KMS-11 (cell line): ENCODE data around the gene SNX21.

Experiments
- H2AFZ ChIP-seq: fragments of 200-600 bp; sonication (generic); 2 replicates; pipeline ENCODE4 v1.6.1; 2016; ENCODE audit warnings: antibody characterized with exemption, mixed run types, low read depth
- H3K27ac ChIP-seq: fragments of 200-600 bp; sonication (generic); 2 replicates; pipeline ENCODE4 v1.6.1; 2016; ENCODE audit warnings: mild to moderate bottlenecking, mixed run types
- H3K27me3 ChIP-seq: fragments of 200-600 bp; sonication (generic); 2 replicates; pipeline ENCODE4 v1.6.1; 2017; ENCODE audit warnings: mild to moderate bottlenecking, low read depth, mixed run types, moderate library complexity; ENCODE audit not compliant: insufficient read depth
- H3K36me3 ChIP-seq: fragments of 200-600 bp; sonication (generic); 2 replicates; pipeline ENCODE4 v1.6.1; 2017; ENCODE audit warnings: mild to moderate bottlenecking, mixed run types; ENCODE audit not compliant: insufficient read depth
- H3K4me1 ChIP-seq: fragments of 200-600 bp; sonication (generic); 2 replicates; pipeline ENCODE4 v1.6.1; 2016; ENCODE audit warnings: mild to moderate bottlenecking, low read depth, mixed run types; ENCODE audit not compliant: poor library complexity, severe bottlenecking
- H3K4me2 ChIP-seq: fragments of 200-600 bp; sonication (generic); 2 replicates; pipeline ENCODE4 v1.7.0; 2016; ENCODE audit warnings: mild to moderate bottlenecking, mixed run types
- H3K4me3 ChIP-seq: fragments of 200-600 bp; sonication (generic); IDR thresholded peaks from 2 replicates; pipeline ENCODE4 v1.6.1; 2017; ENCODE audit warnings: low read depth, low read length, mixed read lengths; ENCODE audit not compliant: insufficient read depth
- H3K79me2 ChIP-seq: fragments of 200-600 bp; sonication (generic); 2 replicates; pipeline ENCODE4 v1.6.1; 2016; ENCODE audit warnings: low read depth, mixed run types; ENCODE audit not compliant: insufficient read depth
- H3K9ac ChIP-seq: fragments of 200-600 bp; sonication (generic); 2 replicates; pipeline ENCODE4 v1.6.1; 2016; ENCODE audit warnings: mild to moderate bottlenecking, mixed run types
- H4K20me1 ChIP-seq: fragments of 200-600 bp; sonication (generic); 2 replicates; pipeline ENCODE4 v1.6.1; 2016; ENCODE audit warnings: mild to moderate bottlenecking, mixed run types; ENCODE audit not compliant: insufficient read depth
- CTCF ChIP-seq: fragments of 200-600 bp; sonication (generic); conservative IDR thresholded peaks from 2 replicates; pipeline ENCODE4 v1.6.1; 2017; ENCODE audit warnings: low read depth, mild to moderate bottlenecking, antibody characterized with exemption, low read length, moderate library complexity, mixed read lengths

SNX21 gene

GRCh38 chr20:45845452-45845851 is 11.9 kb downstream of the SNX21 start:
- Histone ChIP-seq H4K20me1 (no peaks in the 10 kb centered on the region), H3K27me3 (no peaks in the 10 kb centered on the region), H3K4me2 (no peak overlapping the region), H2AFZ (no peak overlapping the region), H3K4me3 (no peak overlapping the region), H3K4me1 (no peaks in the 10 kb centered on the region), H3K36me3 (no peaks in the 10 kb centered on the region), H3K9ac (no peak overlapping the region), H3K79me2 (no peaks in the 10 kb centered on the region), H3K27ac (no peak overlapping the region)
- TF ChIP-seq CTCF = no peak

GRCh38 chr20:45848421-45848820 is 14.8 kb downstream of the SNX21 start:
- Histone ChIP-seq H3K9ac (no peak overlapping the region), H3K36me3 (no peaks in the 10 kb centered on the region), H4K20me1 (no peaks in the 10 kb centered on the region), H3K27ac (no peak overlapping the region), H2AFZ (no peak overlapping the region), H3K79me2 (no peaks in the 10 kb centered on the region), H3K4me2 (no peak overlapping the region), H3K4me1 (no peaks in the 10 kb centered on the region), H3K27me3 (no peaks in the 10 kb centered on the region), H3K4me3 (no peak overlapping the region)
- TF ChIP-seq CTCF = no peak

- no peak overlapping the region for H3K4me2 ChIP-seq
- no peak overlapping the region for H3K4me3 ChIP-seq
- H3K27ac ChIP-seq = no peak overlapping the region
Measured at GRCh38 chr20:45848969-45849582, 15.5 kb downstream of the SNX21 start.

GRCh38 chr20:45850238-45850637 is 16.6 kb downstream of the SNX21 start:
- Histone ChIP-seq H3K4me2 (no peak overlapping the region), H3K36me3 (no peaks in the 10 kb centered on the region), H3K4me1 (no peaks in the 10 kb centered on the region), H2AFZ (no peak overlapping the region), H3K79me2 (peaks cover 8% of the 10 kb centered on the region; the same call in 1 of the 2 replicates), H3K4me3 (no peak overlapping the region), H3K27ac (no peak overlapping the region), H3K27me3 (no peaks in the 10 kb centered on the region), H4K20me1 (no peaks in the 10 kb centered on the region), H3K9ac (no peak overlapping the region)
- TF ChIP-seq CTCF = no peak

More at GRCh38 chr20:45848969-45849582, 15.5 kb downstream of the SNX21 start:
- Histone ChIP-seq H3K79me2 (no peaks in the 10 kb centered on the region), H3K9ac (no peak overlapping the region), H4K20me1 (no peaks in the 10 kb centered on the region), H3K4me1 (no peaks in the 10 kb centered on the region), H3K36me3 (no peaks in the 10 kb centered on the region), H2AFZ (no peak overlapping the region), H3K27me3 (no peaks in the 10 kb centered on the region)
- no peak for TF ChIP-seq CTCF
